Osteocyte (in vitro differentiated cells): ENCODE measurements around the gene FKBP10. TPM values are rescaled to one million over a fixed set of nuclear protein-coding genes. Genes with fewer than 3 reads are reported as not detected.
A peak's percentile ranks its signal among the peaks of the same experiment; 100 is the strongest.

Source experiments
- DNase-seq: peaks from one replicate; pipeline ENCODE4 v3.0.0; 2021; ENCODE audit warnings: mixed read lengths; ENCODE audit not compliant: unreplicated experiment; ENCODE audit errors: extremely low spot score
- H3K27ac Mint-ChIP-seq: one replicate; pipeline ENCODE4 v1.8.0; 2021; ENCODE audit warnings: mild to moderate bottlenecking, mixed read lengths; ENCODE audit not compliant: unreplicated experiment
- H3K27me3 Mint-ChIP-seq: one replicate; pipeline ENCODE4 v1.8.0; 2021; ENCODE audit warnings: mixed read lengths; ENCODE audit not compliant: unreplicated experiment
- H3K36me3 Mint-ChIP-seq: one replicate; pipeline ENCODE4 v1.8.0; 2021; ENCODE audit warnings: mixed read lengths; ENCODE audit not compliant: unreplicated experiment
- H3K4me1 Mint-ChIP-seq: one replicate; pipeline ENCODE4 v1.8.0; 2021; ENCODE audit warnings: mixed read lengths; ENCODE audit not compliant: unreplicated experiment
- H3K4me3 Mint-ChIP-seq: one replicate; pipeline ENCODE4 v1.8.0; 2021; ENCODE audit warnings: mild to moderate bottlenecking, moderate library complexity, mixed read lengths; ENCODE audit not compliant: unreplicated experiment
- H3K9me3 Mint-ChIP-seq: one replicate; pipeline ENCODE4 v1.8.0; 2021; ENCODE audit warnings: mixed read lengths; ENCODE audit not compliant: unreplicated experiment
- CTCF ChIP-seq: fragments of 200-600 bp; sonication (generic); IDR thresholded peaks from 2 replicates; pipeline ENCODE4 v1.5.0; 2021; ENCODE audit warnings: antibody characterized with exemption, mild to moderate bottlenecking, moderate library complexity
- total RNA-seq: library from RNA; stranded (reverse); gene quantifications from 2 replicates; pipeline ENCODE4 v1.2.1, GENCODE V29; 2021

Gene FKBP10
- total RNA-seq, 1 donor from 2014 or later: 426 TPM

GRCh38 chr17:41777157-41777573, 35.6 kb upstream of the FKBP10 start:
- TF ChIP-seq CTCF: peak; percentile 38

GRCh38 chr17:41777574-41778188, 35.1 kb upstream of the FKBP10 start:
- Mint-ChIP-seq H3K9me3 (no peaks in the 10 kb centered on the region), H3K36me3 (peaks cover 4% of the 10 kb centered on the region), H3K4me1 (peaks cover 76% of the 10 kb centered on the region), H3K27me3 (no peaks in the 10 kb centered on the region), H3K4me3 (no peak overlapping the region), H3K27ac (peak overlapping the region; percentile 93)
- DNase-seq: peak; percentile 92
- TF ChIP-seq CTCF: no peak

More at GRCh38 chr17:41777157-41777573, 35.6 kb upstream of the FKBP10 start:
- Mint-ChIP-seq H3K27me3 (no peaks in the 10 kb centered on the region), H3K4me3 (no peak overlapping the region), H3K36me3 (peaks cover 4% of the 10 kb centered on the region), H3K4me1 (peaks cover 73% of the 10 kb centered on the region), H3K9me3 (no peaks in the 10 kb centered on the region), H3K27ac (peak overlapping the region; percentile 93)
- no peak for DNase-seq

GRCh38 chr17:41779954-41780353, 32.9 kb upstream of the FKBP10 start:
- Mint-ChIP-seq H3K36me3 (peaks cover 3% of the 10 kb centered on the region), H3K9me3 (no peaks in the 10 kb centered on the region), H3K4me3 (no peak overlapping the region), H3K27me3 (no peaks in the 10 kb centered on the region), H3K4me1 (peaks cover 70% of the 10 kb centered on the region), H3K27ac (no peak overlapping the region)
- no peak for DNase-seq
- TF ChIP-seq CTCF: no peak

- Mint-ChIP-seq H3K4me3 (no peak overlapping the region), H3K27ac (no peak overlapping the region), H3K9me3 (no peaks in the 10 kb centered on the region), H3K4me1 (peaks cover 60% of the 10 kb centered on the region), H3K27me3 (no peaks in the 10 kb centered on the region), H3K36me3 (no peaks in the 10 kb centered on the region)
- no peak for DNase-seq
- no peak for TF ChIP-seq CTCF
Measured at GRCh38 chr17:41781404-41782110, 31.2 kb upstream of the FKBP10 start.

GRCh38 chr17:41782142-41782541, 30.7 kb upstream of the FKBP10 start:
- TF ChIP-seq CTCF: no peak
- Mint-ChIP-seq H3K4me1 (peaks cover 55% of the 10 kb centered on the region), H3K27me3 (no peaks in the 10 kb centered on the region), H3K27ac (no peak overlapping the region), H3K9me3 (no peaks in the 10 kb centered on the region), H3K36me3 (no peaks in the 10 kb centered on the region), H3K4me3 (no peak overlapping the region)
- no peak for DNase-seq
